HG03575 (cell line): ENCODE data around the gene R3HDM1.
"Not testable (repeated sequence)": the region's sequence is repeated elsewhere in the genome, so short reads cannot be mapped to it uniquely, and the experiment has no call there.

Source experiments
- ATAC-seq: cut with Tn5 transposase; IDR thresholded peaks from one replicate; pipeline ENCODE4 v1.9.1; 2021; ENCODE audit not compliant: unreplicated experiment, insufficient number of reproducible peaks, low FRiP score; ENCODE audit errors: extremely low read depth

R3HDM1 gene

GRCh38 chr2:135688978-135689377, 157.7 kb downstream of the R3HDM1 start:
- no peak for ATAC-seq

- no peak for ATAC-seq
Observed at GRCh38 chr2:135689679-135690078, 158.4 kb downstream of the R3HDM1 start.

- ATAC-seq = no peak
Observed at GRCh38 chr2:135694711-135695110, 163.4 kb downstream of the R3HDM1 start.

GRCh38 chr2:135698838-135699237, 167.6 kb downstream of the R3HDM1 start:
- no peak for ATAC-seq

GRCh38 chr2:135701442-135701841, 170.2 kb downstream of the R3HDM1 start:
- no peak for ATAC-seq

- ATAC-seq = no peak
Observed at GRCh38 chr2:135703300-135703699, 172.0 kb downstream of the R3HDM1 start.

- ATAC-seq = not testable (repeated sequence)
Observed at GRCh38 chr2:135704075-135704474, 172.8 kb downstream of the R3HDM1 start.

GRCh38 chr2:135708159-135708558, 176.9 kb downstream of the R3HDM1 start:
- ATAC-seq = no peak

- no peak for ATAC-seq
Observed at GRCh38 chr2:135709992-135710391, 178.7 kb downstream of the R3HDM1 start.

GRCh38 chr2:135715086-135715485, 183.8 kb downstream of the R3HDM1 start:
- not testable (repeated sequence) for ATAC-seq

GRCh38 chr2:135728064-135728743, 196.9 kb downstream of the R3HDM1 start:
- ATAC-seq = no peak

GRCh38 chr2:135732561-135732960, 201.3 kb downstream of the R3HDM1 start:
- ATAC-seq = no peak

- no peak for ATAC-seq
Observed at GRCh38 chr2:135733045-135733444, 201.8 kb downstream of the R3HDM1 start.

GRCh38 chr2:135736546-135736945, 205.3 kb downstream of the R3HDM1 start:
- ATAC-seq = no peak

GRCh38 chr2:135740206-135740605, 208.9 kb downstream of the R3HDM1 start:
- ATAC-seq = no peak

GRCh38 chr2:135741043-135741394, 209.7 kb downstream of the R3HDM1 start:
- ATAC-seq = no peak

- ATAC-seq = peak; percentile 80
Observed at GRCh38 chr2:135741395-135742324, 210.4 kb downstream of the R3HDM1 start, which contains the start of gene UBXN4. UBXN4 (plus strand) TSS chr2:135741855; CDS start chr2:135741930, 75 bp downstream.

GRCh38 chr2:135742325-135742757, 211.1 kb downstream of the R3HDM1 start:
- peak; percentile 0 for ATAC-seq

- ATAC-seq = no peak
Observed at GRCh38 chr2:135743860-135744259, 212.6 kb downstream of the R3HDM1 start.

- ATAC-seq = no peak
Observed at GRCh38 chr2:135744760-135745314, 213.6 kb downstream of the R3HDM1 start.
